Measurements from ENCODE around the gene MRPL34.
"Not testable (repeated sequence)": the region's sequence is repeated elsewhere in the genome, so short reads cannot be mapped to it uniquely, and the experiment has no call there.

MRPL34 gene

DNA sequence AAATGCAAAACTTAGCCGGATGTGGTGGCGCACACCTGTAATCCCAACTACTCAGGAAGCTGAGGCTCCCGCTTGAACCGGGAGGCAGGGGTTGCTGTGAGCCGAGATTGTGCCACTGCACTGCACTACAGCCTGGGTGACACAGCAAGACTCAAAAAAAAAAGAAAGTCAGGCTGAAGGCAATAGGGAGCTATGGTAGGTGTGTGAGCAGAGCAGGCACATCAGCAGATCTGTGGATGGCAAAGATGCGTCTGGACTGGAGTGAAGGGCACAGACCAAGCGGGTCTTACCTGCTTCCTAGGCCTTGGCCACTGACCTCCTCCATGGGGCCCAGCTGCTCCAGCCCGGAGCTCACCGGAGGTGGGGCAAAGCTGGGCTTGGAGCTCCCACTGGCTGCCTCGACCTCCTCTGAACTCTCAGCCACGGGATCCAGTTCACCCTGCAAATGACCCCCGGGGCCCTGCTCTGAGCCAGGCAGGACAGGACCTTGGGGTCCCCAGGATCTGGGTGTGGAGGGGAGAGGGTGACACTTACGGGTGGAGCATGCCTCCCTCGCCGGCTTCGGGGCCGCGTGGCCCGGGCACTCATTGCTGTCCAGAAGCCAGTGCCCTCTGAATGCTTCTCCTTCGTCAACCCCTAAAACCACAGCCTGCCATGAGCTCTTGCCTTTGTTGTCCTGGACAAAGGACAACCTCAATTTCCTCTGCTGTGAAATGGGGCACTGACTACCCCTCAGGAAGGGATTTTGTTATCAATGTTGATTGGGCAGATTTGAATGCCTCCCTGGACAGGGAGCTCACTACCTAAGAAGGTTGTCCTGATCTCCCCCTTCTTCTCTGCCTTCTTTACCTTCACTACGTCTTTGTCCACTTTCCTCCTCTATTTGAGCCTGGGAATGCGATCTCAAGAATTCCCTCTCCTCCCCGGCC is 41.7 kb upstream of the MRPL34 start:
- H3K4me3 ChIP-seq (ENCODE audit: low read depth, low read length): no peak overlapping the region
- DNase-seq (ENCODE audit: low read depth): no peak
- TF ChIP-seq, protein P1, sequence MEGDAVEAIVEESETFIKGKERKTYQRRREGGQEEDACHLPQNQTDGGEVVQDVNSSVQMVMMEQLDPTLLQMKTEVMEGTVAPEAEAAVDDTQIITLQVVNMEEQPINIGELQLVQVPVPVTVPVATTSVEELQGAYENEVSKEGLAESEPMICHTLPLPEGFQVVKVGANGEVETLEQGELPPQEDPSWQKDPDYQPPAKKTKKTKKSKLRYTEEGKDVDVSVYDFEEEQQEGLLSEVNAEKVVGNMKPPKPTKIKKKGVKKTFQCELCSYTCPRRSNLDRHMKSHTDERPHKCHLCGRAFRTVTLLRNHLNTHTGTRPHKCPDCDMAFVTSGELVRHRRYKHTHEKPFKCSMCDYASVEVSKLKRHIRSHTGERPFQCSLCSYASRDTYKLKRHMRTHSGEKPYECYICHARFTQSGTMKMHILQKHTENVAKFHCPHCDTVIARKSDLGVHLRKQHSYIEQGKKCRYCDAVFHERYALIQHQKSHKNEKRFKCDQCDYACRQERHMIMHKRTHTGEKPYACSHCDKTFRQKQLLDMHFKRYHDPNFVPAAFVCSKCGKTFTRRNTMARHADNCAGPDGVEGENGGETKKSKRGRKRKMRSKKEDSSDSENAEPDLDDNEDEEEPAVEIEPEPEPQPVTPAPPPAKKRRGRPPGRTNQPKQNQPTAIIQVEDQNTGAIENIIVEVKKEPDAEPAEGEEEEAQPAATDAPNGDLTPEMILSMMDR (IDR thresholded peaks at IDR 0.05; ENCODE audit: insufficient read depth, low read depth, low read length, missing control alignments): no peak

DNA sequence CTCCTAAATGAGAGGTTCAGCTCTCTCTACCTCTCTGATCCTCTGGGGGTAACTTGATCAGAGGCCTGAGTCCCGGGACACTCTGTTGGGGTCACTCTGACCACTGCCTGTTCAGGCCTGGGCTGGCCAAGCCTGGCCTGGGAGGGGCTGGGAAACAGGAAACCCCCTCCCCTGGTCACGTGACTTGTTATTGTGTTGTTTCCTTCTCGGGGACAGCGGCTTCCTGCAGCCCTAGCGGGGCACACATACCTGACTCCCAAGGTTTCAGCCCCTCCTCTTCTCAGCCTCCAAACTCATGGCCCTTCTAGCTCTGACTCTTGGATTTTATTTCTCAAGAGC is 41.1 kb upstream of the MRPL34 start, which contains the start of gene USHBP1:
Gene USHBP1, minus strand, starts transcription at position 105 of the 339 bp plus-strand sequence. CDS start 446 bp downstream, outside the sequence.
- TF ChIP-seq, protein P1 (IDR thresholded peaks at IDR 0.05; ENCODE audit: insufficient read depth, low read depth, low read length, missing control alignments): no peak
- no peak within 1 kb of the TSS for H3K4me3 ChIP-seq (ENCODE audit: low read depth, low read length)
- no peak for DNase-seq (ENCODE audit: low read depth)

DNA sequence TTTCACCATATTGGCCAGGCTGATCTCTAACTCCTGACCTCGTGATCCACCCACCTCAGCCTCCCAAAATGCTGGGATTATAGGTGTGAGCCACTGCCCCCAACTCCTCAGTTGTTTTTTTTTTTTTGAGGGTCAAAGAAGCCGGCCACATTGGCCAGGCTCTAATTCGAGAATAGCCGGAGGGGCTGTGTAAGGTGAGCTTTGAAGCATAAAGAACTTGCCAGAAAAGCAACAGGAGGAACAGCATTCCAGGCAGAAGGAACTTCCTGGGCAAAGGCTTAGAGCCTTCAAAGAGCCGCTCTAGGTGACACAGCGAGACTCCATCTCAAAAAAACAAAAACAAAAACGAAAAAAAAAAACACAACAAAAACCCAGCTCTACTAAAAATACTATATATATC is 39.6 kb upstream of the MRPL34 start:
- H3K4me3 ChIP-seq (ENCODE audit: low read depth, low read length): peak overlapping the region; percentile 55; the same call in 1 of the 2 replicates
- DNase-seq (ENCODE audit: low read depth): no peak

DNA sequence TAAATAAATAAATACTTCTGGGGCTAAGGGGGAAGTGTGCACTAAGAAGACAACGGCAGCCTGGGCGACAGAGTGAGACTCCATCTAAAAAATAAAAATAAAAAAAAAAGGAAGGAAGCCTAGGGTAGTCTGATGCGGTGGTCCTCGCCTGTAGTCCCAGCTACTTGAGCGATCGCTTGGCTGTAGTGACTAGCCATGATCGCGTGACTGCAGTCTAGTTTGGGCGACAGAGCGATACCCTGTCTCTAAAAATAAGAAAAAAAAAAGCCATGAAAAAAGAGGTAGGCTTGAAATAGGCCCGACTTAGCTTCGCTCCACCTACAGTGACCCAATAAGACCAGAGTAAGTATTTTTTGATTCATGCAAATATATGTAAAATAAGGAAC is 39.1 kb upstream of the MRPL34 start:
- TF ChIP-seq, protein P1 (IDR thresholded peaks at IDR 0.05; ENCODE audit: insufficient read depth, low read depth, low read length, missing control alignments): no peak
- H3K4me3 ChIP-seq (ENCODE audit: low read depth, low read length): peak overlapping the region; percentile 55
- no peak for DNase-seq (ENCODE audit: low read depth)

More for the DNA sequence above, 39.6 kb upstream of the MRPL34 start:
- TF ChIP-seq, protein P1 (IDR thresholded peaks at IDR 0.05; ENCODE audit: insufficient read depth, low read depth, low read length, missing control alignments): no peak

DNA sequence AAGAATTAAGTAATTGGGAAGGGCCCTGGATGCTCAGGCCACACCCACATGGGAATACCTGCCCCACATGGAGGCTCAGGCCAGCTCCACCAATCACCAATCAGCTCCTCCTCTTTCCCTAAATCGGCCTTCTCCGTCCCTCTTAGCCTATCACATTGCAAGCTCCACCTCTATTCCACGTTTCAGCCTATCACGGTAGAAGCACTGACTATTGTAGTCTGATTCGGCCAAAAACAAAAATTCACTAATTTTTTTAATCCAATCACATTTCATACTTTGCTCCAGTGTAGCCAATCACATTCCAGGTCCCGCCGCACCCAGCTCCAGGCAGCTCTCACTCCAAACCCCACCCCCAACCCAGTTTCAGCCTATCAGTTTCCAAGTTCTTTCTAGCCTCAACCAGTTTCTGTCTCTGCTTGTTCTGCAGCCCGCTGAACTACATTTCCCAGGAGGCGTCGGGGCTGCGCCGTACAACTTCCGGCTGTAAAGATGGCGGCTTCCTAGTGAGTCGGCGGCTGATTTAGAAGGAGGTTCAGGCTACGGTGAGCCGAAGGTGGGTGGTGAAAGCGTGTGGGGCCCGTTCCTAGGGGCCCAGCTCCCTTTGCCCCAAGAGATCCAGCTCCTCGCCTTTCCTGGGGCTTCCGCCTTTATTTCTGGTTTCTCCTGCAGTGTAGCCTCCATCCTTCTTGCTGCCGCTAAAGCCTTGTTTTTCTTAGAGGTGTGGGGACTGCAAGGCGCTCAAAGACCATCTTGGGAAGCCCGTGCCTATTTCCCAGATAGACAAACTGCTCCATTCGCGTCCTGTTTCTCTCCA is 38.5 kb upstream of the MRPL34 start, which contains the start of gene BABAM1:
Gene BABAM1, plus strand, starts transcription at position 469 of the 814 bp plus-strand sequence. CDS start 1,364 bp downstream, outside the sequence.
- H3K4me3 ChIP-seq (ENCODE audit: low read depth, low read length): peak within 1 kb of the TSS; percentile 95
- TF ChIP-seq, protein P1 (IDR thresholded peaks at IDR 0.05; ENCODE audit: insufficient read depth, low read depth, low read length, missing control alignments): no peak
- peak; percentile 100 for DNase-seq (ENCODE audit: low read depth)

DNA sequence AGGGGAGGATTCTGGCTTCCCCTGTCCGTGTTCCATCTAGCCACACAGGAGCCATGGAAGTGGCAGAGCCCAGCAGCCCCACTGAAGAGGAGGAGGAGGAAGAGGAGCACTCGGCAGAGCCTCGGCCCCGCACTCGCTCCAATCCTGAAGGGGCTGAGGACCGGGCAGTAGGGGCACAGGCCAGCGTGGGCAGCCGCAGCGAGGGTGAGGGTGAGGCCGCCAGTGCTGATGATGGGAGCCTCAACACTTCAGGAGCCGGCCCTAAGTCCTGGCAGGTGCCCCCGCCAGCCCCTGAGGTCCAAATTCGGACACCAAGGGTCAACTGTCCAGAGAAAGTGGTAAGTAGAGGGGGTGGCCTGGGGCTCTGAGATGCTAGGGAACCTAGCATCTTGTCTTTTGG is 36.9 kb upstream of the MRPL34 start:
- DNase-seq (ENCODE audit: low read depth): no peak
- no peak overlapping the region for H3K4me3 ChIP-seq (ENCODE audit: low read depth, low read length)
- TF ChIP-seq, protein P1 (IDR thresholded peaks at IDR 0.05; ENCODE audit: insufficient read depth, low read depth, low read length, missing control alignments): no peak

DNA sequence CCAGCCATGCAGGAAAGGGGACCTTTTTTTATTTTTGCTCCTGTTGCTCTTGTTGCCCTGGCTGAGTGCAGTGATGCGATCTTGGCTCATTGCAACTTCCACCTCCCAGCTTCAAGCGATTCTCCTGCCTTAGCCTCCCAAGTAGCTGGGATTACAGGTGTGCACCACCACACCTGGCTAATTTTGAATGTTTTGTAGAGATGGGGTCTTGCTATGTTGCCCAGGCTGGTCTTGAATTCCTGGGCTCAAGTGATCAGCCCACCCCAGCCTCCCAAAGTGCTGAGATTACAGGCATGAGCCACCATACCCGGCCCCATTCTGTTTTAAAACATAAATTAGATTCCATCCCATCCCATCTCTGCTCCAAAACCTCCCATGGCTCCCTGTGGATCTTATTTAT is 30.8 kb upstream of the MRPL34 start:
- H3K4me3 ChIP-seq (ENCODE audit: low read depth, low read length); DNase-seq (ENCODE audit: low read depth): not testable (repeated sequence)

Measured in GM12865 (cell line).